AG20443 (cell line): Measurements from ENCODE around the gene FPGT.
"Not testable (repeated sequence)": the region's sequence is repeated elsewhere in the genome, so short reads cannot be mapped to it uniquely, and the experiment has no call there.

ENCODE experiments used
- DNase-seq: peaks from one replicate; pipeline ENCODE4 v3.0.0; 2012; ENCODE audit warnings: low spot score, mixed read lengths

The FPGT gene

DNA sequence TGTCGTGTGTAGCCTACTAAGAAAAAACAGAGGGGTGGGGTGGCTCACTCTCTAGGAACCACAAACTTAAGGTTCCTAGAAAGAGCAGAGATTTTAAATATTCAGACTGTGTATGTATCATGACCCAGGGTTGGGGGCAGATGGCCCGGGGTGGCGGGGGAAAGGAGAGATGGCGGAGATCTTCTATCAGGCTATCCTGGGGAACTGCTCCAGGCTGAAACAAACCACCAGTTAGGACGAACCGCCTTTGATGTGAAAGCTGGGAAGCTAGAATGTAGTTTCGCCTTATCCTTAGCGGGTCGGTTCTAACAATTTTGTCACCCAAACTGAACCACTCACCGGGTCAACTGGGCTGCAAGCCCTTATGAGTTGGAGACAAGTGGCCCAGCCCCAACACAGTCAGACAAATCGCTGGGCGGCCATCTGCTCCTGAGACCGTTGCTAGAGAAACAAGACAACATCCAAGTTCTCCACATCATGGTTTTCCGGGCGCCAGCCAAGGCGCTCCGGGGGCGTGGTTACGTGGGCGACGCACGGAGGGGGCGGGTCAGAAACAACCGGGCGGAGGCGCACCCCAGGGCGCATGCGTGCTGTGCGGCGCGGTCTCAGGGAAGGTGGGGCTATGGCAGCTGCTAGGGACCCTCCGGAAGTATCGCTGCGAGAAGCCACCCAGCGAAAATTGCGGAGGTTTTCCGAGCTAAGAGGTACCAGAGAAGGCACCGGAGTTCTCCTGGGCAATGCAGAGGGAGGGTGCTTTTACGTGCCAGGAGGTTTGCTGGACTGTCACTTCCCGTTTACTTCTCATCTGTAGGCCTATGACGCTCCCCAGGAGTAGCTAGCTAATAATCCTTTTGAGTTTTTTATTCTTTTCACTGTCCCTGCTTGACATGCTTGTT is at the start of gene FPGT, which contains the start of gene LRRIQ3:
Gene FPGT, plus strand, starts transcription at position 586 of the 896 bp plus-strand sequence. Its CDS starts 37 bp downstream, at position 623.
Gene LRRIQ3, minus strand, starts transcription at position 520 of the 896 bp plus-strand sequence. CDS start 14,492 bp downstream, outside the sequence.
- peak; percentile 100 for DNase-seq

DNA sequence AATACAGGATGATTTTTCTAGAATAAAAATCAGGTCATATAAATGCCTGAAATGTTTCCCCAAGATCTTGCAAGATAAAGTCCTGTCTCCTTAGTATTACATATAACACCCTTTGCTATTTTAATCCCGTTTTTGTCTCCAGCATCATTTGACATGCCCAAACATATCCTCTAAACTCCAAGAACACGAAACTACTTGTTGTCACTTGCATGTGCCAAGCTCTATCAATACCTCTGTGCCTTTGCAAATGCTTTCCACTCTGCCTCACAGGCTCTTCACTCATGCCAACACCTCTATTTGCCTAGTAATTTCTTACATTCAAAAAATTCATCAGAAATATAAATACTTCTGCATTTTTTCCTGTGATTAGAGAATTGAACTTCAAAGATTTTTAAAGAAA is 38.0 kb upstream of the FPGT start:
- DNase-seq = no peak

DNA sequence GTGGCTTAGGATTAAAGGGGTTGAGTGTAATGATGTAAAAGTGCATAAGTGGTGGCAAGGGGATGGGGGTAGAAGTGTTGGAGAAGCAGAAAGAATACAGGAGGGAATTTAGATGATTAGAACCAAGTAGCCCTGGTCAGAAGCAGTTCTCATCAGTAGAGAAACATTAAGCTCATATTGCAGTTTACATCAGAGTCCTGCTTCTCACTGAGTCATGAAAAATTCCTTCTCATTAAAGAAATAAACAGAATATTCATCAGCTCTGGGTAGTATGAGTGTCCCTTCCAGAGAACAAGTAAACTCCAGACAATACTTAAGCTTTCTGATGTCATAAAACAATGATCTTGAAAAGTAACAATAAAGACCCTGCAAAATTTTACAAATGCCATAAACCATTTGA is 36.5 kb upstream of the FPGT start:
- DNase-seq = no peak

DNA sequence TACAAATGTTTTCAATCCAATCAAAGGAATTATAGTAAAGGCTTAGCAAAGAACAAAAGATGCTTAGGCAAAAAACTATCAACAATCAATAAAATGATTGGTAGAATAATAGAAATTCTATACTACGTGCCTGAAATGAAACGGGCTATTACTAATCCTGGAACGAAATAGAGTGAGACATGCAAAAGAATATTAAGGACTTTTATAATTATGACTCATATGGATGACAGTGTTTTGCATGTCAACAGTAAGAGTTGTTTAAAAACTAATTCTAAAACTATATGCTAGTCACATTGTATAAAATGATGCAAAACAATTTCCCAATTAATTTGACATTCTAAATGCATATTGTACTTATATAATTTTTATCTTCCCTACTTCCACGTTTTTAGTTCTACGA is 35.7 kb upstream of the FPGT start:
- DNase-seq = no peak

DNA sequence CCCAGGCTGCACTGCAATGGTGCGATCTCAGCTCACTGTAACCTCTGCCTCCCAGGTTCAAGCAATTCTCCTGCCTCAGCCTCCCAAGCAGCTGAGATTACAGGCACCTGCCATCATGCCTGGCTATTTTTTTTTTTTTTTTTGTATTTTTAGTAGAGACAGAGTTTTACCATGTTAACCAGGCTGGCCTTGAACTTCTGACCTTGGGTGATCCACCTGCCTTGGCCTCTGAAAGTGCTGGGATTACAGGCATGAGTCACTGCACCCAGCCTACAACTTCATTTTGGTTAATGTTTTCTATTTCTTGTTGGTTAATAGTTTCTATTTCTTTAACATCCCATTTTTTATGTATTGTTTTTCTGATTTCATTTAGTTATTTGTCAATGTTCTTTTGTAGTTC is 23.6 kb upstream of the FPGT start:
- not testable (repeated sequence) for DNase-seq

DNA sequence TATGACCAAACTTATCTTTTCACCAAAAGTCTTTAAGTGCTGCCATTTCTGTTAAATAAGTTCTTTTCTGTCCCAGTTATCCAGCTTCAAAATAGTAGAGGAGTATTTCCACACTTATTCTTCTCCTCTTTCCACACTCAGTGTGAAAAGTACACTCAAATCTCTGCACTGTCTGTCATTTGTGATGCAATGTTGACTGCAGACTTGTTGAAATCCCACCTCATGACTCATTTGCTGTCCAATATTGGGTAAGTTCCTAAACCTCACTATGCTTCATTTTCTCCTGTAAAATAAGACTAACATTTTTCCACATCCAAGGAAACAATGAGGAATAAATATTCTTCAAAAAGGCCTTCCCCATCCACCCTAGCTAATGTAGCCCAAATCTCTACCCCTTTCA is 17.6 kb upstream of the FPGT start:
- DNase-seq = no peak

DNA sequence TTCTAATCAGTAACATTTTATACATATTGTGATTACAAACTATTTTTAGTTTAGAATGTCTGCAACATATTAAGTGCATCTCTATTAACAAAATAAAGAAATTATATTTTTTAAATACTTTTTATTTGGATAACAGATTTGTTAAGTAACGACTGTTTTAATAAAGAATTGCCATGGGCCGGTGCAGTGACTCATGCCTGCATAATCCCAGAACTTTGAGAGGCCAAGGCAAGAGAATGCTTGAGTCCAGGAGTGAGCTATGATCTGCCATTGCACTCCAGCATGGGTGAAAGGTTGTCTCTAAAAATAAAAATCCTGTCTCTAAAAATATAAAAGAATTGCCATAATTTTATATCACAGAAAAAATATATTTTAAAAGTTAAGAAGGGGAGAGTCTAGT is 4.1 kb upstream of the FPGT start:
- peak; percentile 12 for DNase-seq

DNA sequence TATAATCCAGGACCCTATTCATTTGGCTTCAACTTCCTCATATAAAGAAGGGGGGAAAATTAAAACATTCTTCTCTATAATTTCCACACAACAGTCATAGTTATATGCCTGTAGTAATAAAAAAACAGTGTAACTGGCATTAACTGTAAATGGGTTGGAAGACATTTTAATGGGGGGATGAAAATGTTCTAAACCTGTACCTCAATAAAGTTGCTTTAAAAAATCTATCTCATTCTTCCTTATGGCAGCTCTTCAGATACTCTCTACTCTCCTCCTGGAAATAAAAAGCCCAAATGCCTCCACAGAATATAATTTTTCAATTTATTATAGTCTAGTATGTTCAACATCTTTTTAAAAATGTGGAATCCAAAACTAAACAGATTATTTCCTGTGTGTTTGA is 2.7 kb upstream of the FPGT start:
- no peak for DNase-seq

DNA sequence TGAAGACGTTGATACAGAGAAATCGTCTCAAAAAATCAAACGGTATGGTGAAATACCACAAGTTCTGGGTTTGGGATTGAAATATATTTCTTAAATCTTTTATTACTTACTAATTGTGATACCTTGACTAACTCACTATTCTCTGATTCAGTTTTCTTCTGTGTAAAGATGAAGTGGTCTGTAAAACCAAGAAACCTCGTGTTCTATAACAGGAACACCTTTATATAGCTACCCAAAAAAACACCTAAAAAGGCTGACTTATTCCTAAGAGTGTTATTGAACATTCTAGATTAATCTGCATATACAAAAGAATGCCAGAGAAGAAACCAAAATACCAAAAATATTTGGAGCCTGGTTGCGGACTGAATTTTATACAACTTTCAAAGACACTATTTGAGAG is 787 bp upstream of the FPGT start:
- DNase-seq = no peak

DNA sequence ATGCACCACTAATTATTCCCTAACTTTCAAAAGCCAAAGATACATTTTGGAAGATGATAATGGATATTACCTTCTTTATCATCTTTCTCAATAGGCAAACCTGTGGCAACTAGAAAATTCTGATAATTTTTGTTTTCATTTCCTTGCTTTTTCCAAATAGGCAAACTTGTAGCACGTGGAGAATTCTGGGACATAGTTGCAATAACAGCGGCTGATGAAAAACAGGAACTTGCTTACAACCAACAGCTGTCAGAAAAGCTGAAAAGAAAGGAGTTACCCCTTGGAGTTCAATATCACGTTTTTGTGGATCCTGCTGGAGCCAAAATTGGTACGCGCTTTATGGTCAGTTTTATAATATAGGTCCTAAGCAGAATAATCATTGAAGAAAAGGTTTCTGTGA is 1.5 kb downstream of the FPGT start:
- no peak for DNase-seq

DNA sequence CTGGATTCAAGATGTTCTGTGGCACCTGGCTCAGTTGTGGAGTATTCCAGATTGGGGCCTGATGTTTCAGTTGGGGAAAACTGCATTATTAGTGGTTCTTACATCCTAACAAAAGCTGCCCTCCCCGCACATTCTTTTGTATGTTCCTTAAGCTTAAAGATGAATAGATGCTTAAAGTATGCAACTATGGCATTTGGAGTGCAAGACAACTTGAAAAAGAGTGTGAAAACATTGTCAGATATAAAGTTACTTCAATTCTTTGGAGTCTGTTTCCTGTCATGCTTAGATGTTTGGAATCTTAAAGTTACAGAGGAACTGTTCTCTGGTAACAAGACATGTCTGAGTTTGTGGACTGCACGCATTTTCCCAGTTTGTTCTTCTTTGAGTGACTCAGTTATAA is 7.2 kb downstream of the FPGT start:
- DNase-seq = no peak

DNA sequence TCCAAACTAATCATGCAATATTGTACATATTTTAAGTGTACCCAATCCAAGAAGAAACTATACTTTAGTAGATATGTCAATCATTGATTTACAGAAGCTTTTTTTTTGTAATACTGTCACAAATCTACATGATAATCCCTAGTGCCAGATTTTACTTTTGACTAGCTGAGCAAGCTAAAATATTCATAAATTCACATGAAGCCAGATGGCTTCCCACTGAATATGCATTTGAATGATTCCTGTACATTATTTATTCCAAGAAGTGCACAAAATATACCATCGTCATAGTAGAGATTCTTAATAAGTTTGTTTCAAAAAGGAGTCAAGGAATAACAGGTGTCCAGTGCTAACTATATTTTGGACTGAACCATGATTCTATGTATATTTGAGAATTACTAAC is 17.2 kb downstream of the FPGT start:
- DNase-seq = no peak

DNA sequence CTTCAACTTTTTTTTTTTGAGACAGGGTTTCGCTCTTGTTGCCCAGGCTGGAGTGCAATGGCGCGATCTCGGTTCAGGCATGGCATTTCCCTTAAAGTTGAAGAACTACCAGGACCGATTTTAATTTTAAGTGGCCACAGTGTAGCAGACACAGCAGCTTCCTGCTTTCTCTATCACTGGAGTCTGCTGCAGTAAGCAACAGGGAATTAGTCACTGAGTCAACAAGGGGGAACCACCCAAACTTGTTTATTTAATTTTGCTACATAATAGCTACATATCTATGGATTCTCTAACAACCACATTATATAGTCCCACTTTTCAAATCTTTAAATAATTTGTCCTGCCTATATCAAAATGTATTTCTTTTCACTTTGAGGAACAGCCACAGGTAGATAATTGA is 24.7 kb downstream of the FPGT start:
- DNase-seq = peak; percentile 21

DNA sequence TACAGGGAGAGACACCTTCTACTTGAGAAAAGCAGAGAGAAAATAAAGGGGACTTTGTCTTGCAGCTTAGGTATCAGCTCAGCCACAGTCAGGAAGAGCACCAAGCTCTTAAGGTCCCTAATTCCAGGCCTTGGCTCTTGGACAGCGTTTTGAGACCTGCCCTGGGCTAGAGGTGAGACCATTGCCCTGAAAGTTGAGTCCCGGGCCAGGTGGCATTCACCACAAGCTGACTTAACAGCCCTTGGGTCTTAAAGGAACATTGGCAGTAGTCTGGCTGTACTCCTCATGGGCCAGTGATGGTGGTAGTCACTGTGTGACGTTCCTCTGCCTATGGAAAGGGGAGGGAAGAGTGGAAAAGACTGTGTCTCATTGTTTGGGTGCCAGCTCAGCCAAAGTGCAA is 25.4 kb downstream of the FPGT start:
- no peak for DNase-seq

DNA sequence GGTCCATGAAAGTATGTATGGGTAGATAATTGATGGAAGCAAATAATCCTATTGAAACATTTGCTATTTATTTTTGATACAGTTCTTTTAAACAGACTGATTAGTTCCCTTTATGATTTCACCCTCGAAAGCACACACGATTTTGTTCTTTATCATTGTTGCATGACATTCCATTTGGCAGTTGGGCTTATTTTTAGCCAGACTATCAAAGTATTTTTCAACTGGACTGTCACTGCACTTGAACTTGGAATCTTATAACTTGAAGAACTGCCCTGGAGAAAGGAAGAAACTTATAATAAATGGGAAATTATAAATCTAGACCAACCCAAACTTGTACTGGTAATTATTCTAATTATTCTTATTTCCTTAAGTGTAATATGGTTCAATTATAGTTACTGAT is 37.1 kb downstream of the FPGT start, which contains the start of gene TNNI3K:
Gene TNNI3K, plus strand, starts transcription at position 235 of the 400 bp plus-strand sequence. Its CDS starts 65 bp downstream, at position 300.
- DNase-seq = no peak

DNA sequence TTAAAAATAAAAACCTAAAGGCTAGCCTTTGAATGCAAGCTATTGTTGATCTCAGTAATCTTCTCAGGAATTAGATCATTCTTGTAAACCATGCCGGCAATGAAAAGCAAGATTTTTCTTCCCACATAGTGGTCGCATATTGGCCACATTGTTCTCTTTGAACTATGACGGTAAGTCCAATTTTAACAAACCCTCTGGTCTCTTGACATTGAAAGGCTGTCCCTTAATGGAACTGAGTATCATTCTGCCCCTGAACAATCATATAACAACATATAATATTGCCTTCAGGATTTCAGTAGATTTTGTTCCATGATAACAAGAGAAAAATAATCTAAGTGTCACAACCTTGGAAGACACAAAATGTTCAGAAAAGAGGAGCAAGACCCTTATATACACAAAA is 38.4 kb downstream of the FPGT start:
- no peak for DNase-seq

DNA sequence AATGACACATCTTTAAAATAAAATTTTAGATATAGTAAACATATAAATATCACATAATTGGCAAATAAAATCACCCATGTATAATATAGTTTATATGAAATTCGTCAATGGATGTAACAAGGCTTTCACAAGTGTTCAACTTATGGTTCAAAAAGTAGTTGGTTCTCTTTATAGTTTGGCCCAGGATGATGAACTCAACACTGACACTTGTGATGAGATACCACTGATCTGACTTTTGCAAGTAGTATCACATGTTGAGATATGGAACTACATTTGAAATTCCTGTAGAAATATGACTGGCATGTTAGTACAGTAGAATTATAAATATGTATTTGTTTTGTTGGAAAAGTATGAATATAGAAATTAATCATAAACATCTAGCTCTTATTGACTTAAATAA is 39.0 kb downstream of the FPGT start:
- DNase-seq = no peak

DNA sequence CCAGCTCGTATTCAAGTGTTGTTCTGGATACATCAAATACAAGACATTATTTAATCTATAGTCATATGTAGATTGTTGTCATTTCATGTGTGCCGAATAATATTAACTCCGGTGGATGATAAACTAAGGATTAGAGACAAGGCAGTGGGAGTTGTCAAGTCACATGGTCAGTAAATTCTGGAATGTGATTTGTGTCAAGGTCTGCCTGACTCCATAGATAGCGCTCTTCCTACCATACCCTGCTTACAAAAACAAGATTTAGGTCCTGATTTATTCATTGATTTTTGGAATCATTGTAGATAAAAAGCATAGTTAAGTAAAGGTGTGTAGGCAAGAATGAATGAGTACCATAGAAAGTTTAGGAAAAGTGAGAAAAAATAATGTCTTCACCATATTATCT is 39.7 kb downstream of the FPGT start:
- DNase-seq = no peak

DNA sequence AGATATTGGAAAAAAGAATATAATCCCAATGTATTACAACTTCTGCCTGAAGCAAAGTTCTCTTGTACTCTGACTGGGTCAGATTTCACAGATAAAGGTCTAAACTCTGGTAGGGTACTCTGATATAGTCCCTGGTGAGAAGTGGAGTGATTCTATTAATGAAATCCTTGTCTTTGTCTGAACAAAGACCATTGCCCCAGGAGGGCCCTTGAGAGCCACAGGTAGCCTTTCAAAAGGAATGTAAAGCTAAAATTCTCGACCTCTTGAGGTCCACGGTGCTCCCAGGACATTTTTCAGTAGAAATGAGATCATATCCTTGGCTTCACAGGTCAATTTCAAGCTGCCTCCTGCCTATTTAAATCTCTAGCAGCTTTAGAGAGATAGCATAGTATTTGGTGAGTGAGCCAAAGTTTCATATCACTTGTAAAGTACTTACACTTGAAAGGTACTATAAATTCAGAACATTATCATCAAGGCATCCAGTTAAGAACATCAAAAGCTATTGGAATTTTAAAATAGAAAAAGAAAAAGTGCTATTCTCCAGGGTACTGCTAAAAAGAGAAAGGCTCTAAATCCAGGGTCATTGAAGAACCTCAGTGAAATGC is 47.2 kb downstream of the FPGT start:
- no peak for DNase-seq

DNA sequence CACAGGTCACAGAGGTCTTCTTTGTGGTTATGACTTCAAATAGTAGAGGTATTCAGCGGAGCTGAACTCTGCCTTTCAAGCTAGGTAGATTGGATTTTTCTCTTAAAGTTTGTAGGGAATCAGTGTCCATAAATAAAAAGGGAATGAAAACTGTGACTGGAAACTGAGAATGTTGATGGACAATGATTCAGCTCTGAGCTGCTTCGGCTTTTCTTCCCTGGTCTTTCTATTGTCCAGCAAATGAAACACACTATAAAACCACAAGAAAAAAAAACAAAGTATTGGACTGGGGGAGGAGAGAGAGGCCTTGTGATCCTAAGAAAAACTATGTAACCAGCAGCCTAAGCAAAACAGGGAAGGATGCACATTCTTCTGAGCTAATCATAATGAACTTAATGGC is 48.3 kb downstream of the FPGT start:
- no peak for DNase-seq

DNA sequence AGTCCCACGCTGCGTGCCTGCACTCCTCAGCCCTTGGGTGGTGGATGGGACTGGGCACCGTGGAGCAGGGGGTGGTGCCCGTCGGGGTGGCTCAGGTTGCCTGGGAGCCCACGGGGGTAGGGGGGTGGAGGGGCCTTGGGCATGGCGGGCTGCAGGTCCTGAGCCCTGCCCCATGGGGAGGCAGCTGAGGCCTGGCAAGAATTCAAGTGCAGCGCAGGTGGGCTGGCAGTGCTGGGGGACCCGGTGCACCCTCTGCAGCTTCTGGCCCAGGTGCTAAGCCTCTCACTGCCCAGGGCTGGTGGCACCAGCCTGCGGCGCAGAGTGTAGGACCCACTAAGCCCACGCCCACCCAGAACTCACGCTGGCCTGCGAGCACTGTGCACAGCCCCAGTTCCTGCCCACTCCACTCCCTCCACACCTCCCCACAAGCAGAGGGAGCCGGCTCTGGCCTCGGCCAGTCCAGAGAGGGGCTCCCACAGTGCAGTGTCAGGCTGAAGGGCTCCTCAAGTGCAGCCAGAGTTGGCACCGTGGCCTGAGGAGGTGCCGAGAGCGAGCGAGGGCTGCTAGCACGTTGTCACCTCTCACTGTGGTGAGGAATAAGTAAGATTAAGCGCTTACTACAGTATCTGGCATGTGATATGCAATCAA is 50.0 kb downstream of the FPGT start:
- DNase-seq = no peak

DNA sequence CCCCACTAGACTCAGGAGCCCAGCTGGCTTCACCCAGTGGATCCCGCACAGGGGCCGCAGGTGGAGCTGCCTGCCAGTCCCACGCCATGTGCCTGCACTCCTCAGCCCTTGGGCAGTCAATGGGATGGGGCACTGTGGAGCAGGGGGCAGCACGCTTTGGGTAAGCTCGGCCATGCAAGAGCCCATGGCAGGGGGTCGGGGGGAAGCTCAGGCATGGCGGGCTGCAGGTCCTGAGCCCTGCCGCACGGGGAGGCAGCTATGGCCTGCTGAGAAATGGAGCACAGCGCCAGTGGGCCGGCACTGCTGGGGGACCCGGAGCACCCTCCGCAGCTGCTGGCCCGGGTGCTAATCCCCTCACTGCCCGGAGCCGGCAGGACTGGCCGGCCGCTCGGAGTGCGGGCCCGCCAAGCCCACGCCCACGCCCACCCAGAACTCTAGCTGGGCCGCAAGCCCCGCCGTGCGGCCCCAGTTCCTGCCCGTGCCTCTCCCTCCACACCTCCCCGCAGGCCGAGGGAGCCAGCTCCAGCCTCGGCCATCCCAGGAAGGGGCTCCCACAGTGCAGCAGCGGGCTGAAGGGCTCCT is 55.3 kb downstream of the FPGT start:
- DNase-seq = not testable (repeated sequence)
